ENCODE measurements around the gene NPFFR1.

Gene NPFFR1

GRCh38 chr10:70300461-70300860 lies 16.7 kb upstream of the NPFFR1 start:
- DNase-seq (ENCODE audit: low read depth in 2 of 2), result no peak
- no peak for TF ChIP-seq CTCF (IDR thresholded peaks at IDR 0.05; ENCODE audit: low read depth, low read length)
- H3K4me3 ChIP-seq (replicated peaks in 1 of 2; ENCODE audit: low read depth in 2 of 2, low read length in 2 of 2), result no peak overlapping the region

GRCh38 chr10:70299876-70300275 lies 16.1 kb upstream of the NPFFR1 start:
- TF ChIP-seq CTCF (IDR thresholded peaks at IDR 0.05; ENCODE audit: low read depth, low read length), result no peak
- no peak for DNase-seq (ENCODE audit: low read depth in 2 of 2)

DNA sequence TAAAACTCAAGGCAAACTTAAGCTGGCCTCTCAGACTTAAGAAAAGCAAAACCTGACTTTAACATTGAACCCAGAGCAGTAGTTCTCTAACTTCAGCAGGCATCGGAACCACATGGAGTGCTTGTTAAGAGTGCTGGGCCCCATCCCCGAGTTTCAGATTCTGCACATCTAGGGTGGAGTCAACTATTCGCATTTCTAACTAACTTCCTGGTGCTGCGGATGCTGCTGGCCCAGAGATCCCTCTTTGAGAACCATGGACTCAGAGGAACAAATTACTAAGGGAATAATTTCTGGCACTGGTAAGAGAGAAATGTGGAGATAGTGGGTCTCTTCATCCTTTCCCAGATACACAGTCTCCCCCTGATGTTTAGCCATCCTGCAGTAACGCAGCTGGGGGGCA lies 14.6 kb upstream of the NPFFR1 start:
- no peak for DNase-seq (ENCODE audit: low read depth in 2 of 2)
- no peak for TF ChIP-seq CTCF (IDR thresholded peaks at IDR 0.05; ENCODE audit: low read depth, low read length)
- no peak overlapping the region for H3K4me3 ChIP-seq (replicated peaks in 1 of 2; ENCODE audit: low read depth in 2 of 2, low read length in 2 of 2)

More at GRCh38 chr10:70299876-70300275, 16.1 kb upstream of the NPFFR1 start:
- H3K4me3 ChIP-seq (replicated peaks in 1 of 2; ENCODE audit: low read depth in 2 of 2, low read length in 2 of 2), result no peak overlapping the region

GRCh38 chr10:70297224-70297623 lies 13.4 kb upstream of the NPFFR1 start:
- H3K4me3 ChIP-seq (replicated peaks in 1 of 2; ENCODE audit: low read depth in 2 of 2, low read length in 2 of 2), result no peak overlapping the region
- no peak for DNase-seq (ENCODE audit: low read depth in 2 of 2)
- TF ChIP-seq CTCF (IDR thresholded peaks at IDR 0.05; ENCODE audit: low read depth, low read length), result no peak

GRCh38 chr10:70296406-70296899 lies 12.6 kb upstream of the NPFFR1 start:
- no peak for TF ChIP-seq CTCF (IDR thresholded peaks at IDR 0.05; ENCODE audit: low read depth, low read length)
- no peak overlapping the region for H3K4me3 ChIP-seq (replicated peaks in 1 of 2; ENCODE audit: low read depth in 2 of 2, low read length in 2 of 2)
- peak; percentile 89 to 93 for DNase-seq (ENCODE audit: low read depth in 2 of 2)

DNA sequence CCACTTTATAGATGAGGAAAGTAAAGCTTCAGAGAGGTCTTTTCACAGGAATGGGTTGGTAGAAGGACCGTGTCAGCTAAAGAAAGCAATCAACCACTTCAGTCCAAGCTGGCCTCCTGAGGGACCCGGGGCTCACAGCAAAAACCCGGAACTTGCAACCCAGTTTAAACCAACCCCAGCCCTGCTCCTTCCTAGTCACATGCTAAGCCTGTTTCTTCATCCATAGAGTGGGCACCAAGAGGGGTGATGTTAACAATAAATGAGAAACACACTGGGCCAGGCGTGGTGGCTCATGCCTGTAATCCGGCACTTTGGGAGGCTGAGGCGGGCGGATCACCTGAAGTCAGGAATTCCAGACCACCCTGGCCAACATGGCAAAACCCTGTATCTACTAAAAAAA lies 12.1 kb upstream of the NPFFR1 start:
- no peak for DNase-seq (ENCODE audit: low read depth in 2 of 2)
- no peak for TF ChIP-seq CTCF (IDR thresholded peaks at IDR 0.05; ENCODE audit: low read depth, low read length)
- no peak overlapping the region for H3K4me3 ChIP-seq (replicated peaks in 1 of 2; ENCODE audit: low read depth in 2 of 2, low read length in 2 of 2)

- TF ChIP-seq CTCF (IDR thresholded peaks at IDR 0.05; ENCODE audit: low read depth, low read length), result no peak
- DNase-seq (ENCODE audit: low read depth in 2 of 2), result no peak
- no peak overlapping the region for H3K4me3 ChIP-seq (replicated peaks in 1 of 2; ENCODE audit: low read depth in 2 of 2, low read length in 2 of 2)
Measured at GRCh38 chr10:70295321-70295720, 11.5 kb upstream of the NPFFR1 start.

All from cardiac fibroblast (primary cell).